H9 (cell line): ENCODE data around the gene THBS1. TPM values are rescaled to one million over a fixed set of nuclear protein-coding genes. Genes with fewer than 3 reads are reported as not detected.

ENCODE experiments used
- DNase-seq: peaks from one replicate; pipeline ENCODE4 v3.0.0-alpha.2; 2017
- H2AFZ ChIP-seq: one replicate; pipeline ENCODE4 v1.6.1; 2013; ENCODE audit warnings: mild to moderate bottlenecking, low read length, control low read depth, moderate library complexity
- H2AK5ac ChIP-seq: 2 replicates; pipeline ENCODE4 v1.6.1; 2013; ENCODE audit warnings: low read length, control low read depth, mixed read lengths; ENCODE audit not compliant: insufficient read length
- H2BK120ac ChIP-seq: one replicate; pipeline ENCODE4 v1.6.1; 2013; ENCODE audit warnings: low read depth, mild to moderate bottlenecking, low read length, control low read depth, inconsistent platforms; ENCODE audit not compliant: poor library complexity, severe bottlenecking
- H2BK12ac ChIP-seq: 2 replicates; pipeline ENCODE4 v1.6.1; 2013; ENCODE audit warnings: low read length, control low read depth, mixed read lengths, low read depth; ENCODE audit not compliant: insufficient read length
- H2BK15ac ChIP-seq: 2 replicates; pipeline ENCODE4 v1.6.1; 2013; ENCODE audit warnings: low read depth, low read length, control low read depth
- H2BK20ac ChIP-seq: one replicate; pipeline ENCODE4 v1.6.1; 2013; ENCODE audit warnings: low read depth, mild to moderate bottlenecking, low read length, control low read depth, inconsistent platforms; ENCODE audit not compliant: poor library complexity, severe bottlenecking
- H2BK5ac ChIP-seq: 2 replicates; pipeline ENCODE4 v1.6.1; 2013; ENCODE audit warnings: low read length, control low read depth, mixed read lengths; ENCODE audit not compliant: insufficient read length
- H3K14ac ChIP-seq: 2 replicates; pipeline ENCODE4 v1.6.1; 2013; ENCODE audit warnings: low read length, control low read depth; ENCODE audit not compliant: insufficient read depth
- H3K18ac ChIP-seq: 2 replicates; pipeline ENCODE4 v1.6.1; 2013; ENCODE audit warnings: low read depth, mild to moderate bottlenecking, mixed read lengths, low read length, control low read depth; ENCODE audit not compliant: insufficient read length
- H3K23ac ChIP-seq: 2 replicates; pipeline ENCODE4 v1.6.1; 2013; ENCODE audit warnings: low read length, control low read depth, mixed read lengths, low read depth; ENCODE audit not compliant: insufficient read length
- H3K23me2 ChIP-seq: 2 replicates; pipeline ENCODE4 v1.6.1; 2013; ENCODE audit warnings: low read depth, mild to moderate bottlenecking, mixed read lengths, low read length, control low read depth; ENCODE audit not compliant: insufficient read length, poor library complexity, severe bottlenecking
- H3K27ac ChIP-seq: 2 replicates; pipeline ENCODE4 v1.5.1; 2013; ENCODE audit warnings: low read length, control low read depth, mixed read lengths, low read depth; ENCODE audit not compliant: insufficient read length
- H3K27me3 ChIP-seq: 2 replicates; pipeline ENCODE4 v1.6.1; 2013; ENCODE audit warnings: low read length, control low read depth, inconsistent platforms; ENCODE audit not compliant: insufficient read depth
- H3K4ac ChIP-seq: 2 replicates; pipeline ENCODE4 v1.6.1; 2013; ENCODE audit warnings: low read depth, mild to moderate bottlenecking, control low read depth, inconsistent platforms, low read length, moderate library complexity
- H3K4me1 ChIP-seq: 2 replicates; pipeline ENCODE4 v1.6.1; 2013; ENCODE audit warnings: low read length, control low read depth, inconsistent platforms; ENCODE audit not compliant: insufficient read depth
- H3K4me2 ChIP-seq: 2 replicates; pipeline ENCODE4 v1.6.1; 2013; ENCODE audit warnings: low read length, control low read depth, mixed read lengths; ENCODE audit not compliant: insufficient read length, insufficient read depth
- H3K56ac ChIP-seq: 2 replicates; pipeline ENCODE4 v1.6.1; 2013; ENCODE audit warnings: low read depth, mild to moderate bottlenecking, mixed read lengths, low read length, control low read depth; ENCODE audit not compliant: insufficient read length
- H3K79me1 ChIP-seq: 2 replicates; pipeline ENCODE4 v1.6.1; 2013; ENCODE audit warnings: low read depth, mild to moderate bottlenecking, moderate library complexity, low read length, control low read depth, inconsistent platforms; ENCODE audit not compliant: insufficient read depth, poor library complexity, severe bottlenecking
- H3K79me2 ChIP-seq: 2 replicates; pipeline ENCODE4 v1.6.1; 2013; ENCODE audit warnings: low read length, control low read depth, inconsistent platforms; ENCODE audit not compliant: insufficient read depth
- H3K9ac ChIP-seq: 2 replicates; pipeline ENCODE4 v1.6.1; 2013; ENCODE audit warnings: low read length, control low read depth, mixed read lengths; ENCODE audit not compliant: insufficient read length; ENCODE audit errors: extremely low read depth
- H3K9me3 ChIP-seq: one replicate; pipeline ENCODE4 v1.6.1; 2013; ENCODE audit warnings: low read depth, low read length, inconsistent platforms; ENCODE audit not compliant: control insufficient read depth
- H3T11ph ChIP-seq: one replicate; pipeline ENCODE4 v1.6.1; 2013; ENCODE audit warnings: mild to moderate bottlenecking, low read length, control low read depth, inconsistent platforms
- H4K20me1 ChIP-seq: one replicate; pipeline ENCODE4 v1.6.1; 2013; ENCODE audit not compliant: control insufficient read depth, insufficient read length, insufficient read depth
- H4K5ac ChIP-seq: 2 replicates; pipeline ENCODE4 v1.6.1; 2013; ENCODE audit warnings: low read depth, mild to moderate bottlenecking, mixed read lengths, low read length, control low read depth; ENCODE audit not compliant: insufficient read length
- H4K8ac ChIP-seq: replicated peaks from 2 replicates; pipeline ENCODE4 v1.6.1; 2013; ENCODE audit warnings: low read length, control low read depth, mixed read lengths, low read depth; ENCODE audit not compliant: insufficient read length
- H4K91ac ChIP-seq: 2 replicates; pipeline ENCODE4 v1.6.1; 2013; ENCODE audit warnings: low read depth, mild to moderate bottlenecking, moderate library complexity, mixed read lengths, low read length, control low read depth; ENCODE audit not compliant: insufficient read length
- H3K27ac Mint-ChIP-seq, 3 experiments: 2 replicates in 2 of 3; 3 replicates in 1 of 3; pipeline ENCODE4 v1.8.0; 2020 to 2021; ENCODE audit warnings: mixed read lengths in 3 of 3, mild to moderate bottlenecking in 1 of 3, moderate library complexity in 1 of 3
- H3K27me3 Mint-ChIP-seq: 2 replicates; pipeline ENCODE4 v1.8.0; 2021; ENCODE audit warnings: low read depth, mild to moderate bottlenecking, moderate library complexity, mixed read lengths
- H3K36me3 Mint-ChIP-seq, 3 experiments: 2 replicates in 2 of 3; 3 replicates in 1 of 3; pipeline ENCODE4 v1.8.0; 2020 to 2021; ENCODE audit warnings: low read depth in 3 of 3, mixed read lengths in 3 of 3; ENCODE audit not compliant: insufficient read depth in 1 of 3
- H3K4me1 Mint-ChIP-seq, 2 experiments: 2 replicates each; pipeline ENCODE4 v1.8.0; 2020; ENCODE audit warnings: mixed read lengths in 2 of 2
- H3K4me3 Mint-ChIP-seq, 2 experiments: 2 replicates in 1 of 2; 3 replicates in 1 of 2; pipeline ENCODE4 v1.8.0; 2020 to 2021; ENCODE audit warnings: mild to moderate bottlenecking in 2 of 2, mixed read lengths in 2 of 2, moderate library complexity in 1 of 2
- H3K9me3 Mint-ChIP-seq, 2 experiments: 2 replicates in 1 of 2; 3 replicates in 1 of 2; pipeline ENCODE4 v1.8.0; 2020; ENCODE audit warnings: mild to moderate bottlenecking in 2 of 2, mixed read lengths in 2 of 2, moderate library complexity in 1 of 2
- CTCF ChIP-seq: fragments of 200-600 bp; sonication (generic); conservative IDR thresholded peaks from 3 replicates; pipeline ENCODE4 v1.8.0; 2021; ENCODE audit warnings: antibody characterized with exemption, mild to moderate bottlenecking
- WGBS: extraction: QIAGEN DNeasy Blood & Tissue Kit; methylation state at CpG from one replicate; pipeline ENCODE4 v1.1.7; 2013; ENCODE audit warnings: missing lambda C conversion rate, low lambda C conversion rate, mixed read lengths; ENCODE audit not compliant: insufficient read length; ENCODE audit errors: extremely low coverage; 5-methylcytosine and 5-hydroxymethylcytosine counted together
- total RNA-seq: library from RNA; stranded (reverse); gene quantifications from 2 replicates; pipeline ENCODE4 v1.2.1, GENCODE V29; 2021

The THBS1 gene
- total RNA-seq, 1 experiment from 2014 or later, result 72.1 TPM

- no peak overlapping the region for H3K9ac ChIP-seq
- no peak overlapping the region for H2AFZ ChIP-seq
- H3K4ac ChIP-seq, result no peak overlapping the region
- no peak overlapping the region for H2BK20ac ChIP-seq
- no peak overlapping the region for H3K14ac ChIP-seq
- no peak overlapping the region for H3K27ac Mint-ChIP-seq
- peak; percentile 58 for TF ChIP-seq CTCF
- no peaks in the 10 kb centered on the region for H3K23me2 ChIP-seq
- H4K5ac ChIP-seq, result no peak overlapping the region
- no peak overlapping the region for H2BK12ac ChIP-seq
- H3K23ac ChIP-seq, result no peak overlapping the region
- no peak overlapping the region for H2BK15ac ChIP-seq
- peaks cover 7% of the 10 kb centered on the region in 2 experiments for H3K4me1 Mint-ChIP-seq
- peaks cover 6 to 7% of the 10 kb centered on the region in 2 experiments; a peak in 3 of 5 replicates for H3K9me3 Mint-ChIP-seq
- DNase-seq, result peak; percentile 70
- no peaks in the 10 kb centered on the region for H3K79me2 ChIP-seq
- no peak overlapping the region for H3K27ac ChIP-seq
- no peak overlapping the region for H2BK5ac ChIP-seq
- H4K20me1 ChIP-seq, result no peaks in the 10 kb centered on the region
- no peaks in the 10 kb centered on the region for H3K79me1 ChIP-seq
- H3K9me3 ChIP-seq, result no peaks in the 10 kb centered on the region
- no peaks in the 10 kb centered on the region for H3K27me3 Mint-ChIP-seq
- no peaks in the 10 kb centered on the region for H3K27me3 ChIP-seq
- no peak overlapping the region for H3K56ac ChIP-seq
- H3K18ac ChIP-seq, result no peak overlapping the region
- H3K4me1 ChIP-seq, result no peaks in the 10 kb centered on the region
- no peak overlapping the region for H2BK120ac ChIP-seq
- no peak overlapping the region for H4K91ac ChIP-seq
- WGBS, result no CpG with 5 or more reads among the region's 1 CpG
- H3K4me2 ChIP-seq, result no peak overlapping the region
- H3K36me3 Mint-ChIP-seq, result no peaks in the 10 kb centered on the region; a peak in 2 of 7 replicates
- no peak overlapping the region for H3T11ph ChIP-seq
- no peak overlapping the region for H3K4me3 Mint-ChIP-seq
- H4K8ac ChIP-seq, result no peak overlapping the region
- H2AK5ac ChIP-seq, result no peak overlapping the region
Measured at GRCh38 chr15:39543651-39544050, 37.2 kb upstream of the THBS1 start.
